ENCODE data around the gene TBC1D22A.

DNA sequence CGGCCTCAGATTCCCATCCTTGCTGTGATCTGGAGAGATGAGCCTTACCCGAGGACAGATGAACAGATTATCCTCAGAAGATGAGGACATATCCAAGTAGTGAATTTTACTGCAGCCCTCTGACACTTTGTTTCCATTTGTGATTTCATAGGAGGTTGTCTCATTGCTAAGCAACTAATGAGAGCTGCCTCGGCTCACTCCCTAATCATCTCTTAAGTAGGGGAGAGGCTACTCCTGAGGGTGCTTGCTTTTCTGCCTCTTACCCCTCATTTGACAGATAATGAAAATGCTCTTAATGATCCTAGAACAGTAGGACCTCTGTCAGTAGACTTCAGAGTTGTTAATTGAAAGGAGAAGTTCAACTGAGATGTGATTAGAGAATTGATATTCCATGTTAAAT lies 150.9 kb downstream of the TBC1D22A start:
- TF ChIP-seq POLR2A (IDR thresholded peaks at IDR 0.05): no peak
- TF ChIP-seq, protein P1, sequence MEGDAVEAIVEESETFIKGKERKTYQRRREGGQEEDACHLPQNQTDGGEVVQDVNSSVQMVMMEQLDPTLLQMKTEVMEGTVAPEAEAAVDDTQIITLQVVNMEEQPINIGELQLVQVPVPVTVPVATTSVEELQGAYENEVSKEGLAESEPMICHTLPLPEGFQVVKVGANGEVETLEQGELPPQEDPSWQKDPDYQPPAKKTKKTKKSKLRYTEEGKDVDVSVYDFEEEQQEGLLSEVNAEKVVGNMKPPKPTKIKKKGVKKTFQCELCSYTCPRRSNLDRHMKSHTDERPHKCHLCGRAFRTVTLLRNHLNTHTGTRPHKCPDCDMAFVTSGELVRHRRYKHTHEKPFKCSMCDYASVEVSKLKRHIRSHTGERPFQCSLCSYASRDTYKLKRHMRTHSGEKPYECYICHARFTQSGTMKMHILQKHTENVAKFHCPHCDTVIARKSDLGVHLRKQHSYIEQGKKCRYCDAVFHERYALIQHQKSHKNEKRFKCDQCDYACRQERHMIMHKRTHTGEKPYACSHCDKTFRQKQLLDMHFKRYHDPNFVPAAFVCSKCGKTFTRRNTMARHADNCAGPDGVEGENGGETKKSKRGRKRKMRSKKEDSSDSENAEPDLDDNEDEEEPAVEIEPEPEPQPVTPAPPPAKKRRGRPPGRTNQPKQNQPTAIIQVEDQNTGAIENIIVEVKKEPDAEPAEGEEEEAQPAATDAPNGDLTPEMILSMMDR (IDR thresholded peaks at IDR 0.05): no peak

Data from right lobe of liver (tissue), 4 donors.